ENCODE results near the gene AQP2.

DNA sequence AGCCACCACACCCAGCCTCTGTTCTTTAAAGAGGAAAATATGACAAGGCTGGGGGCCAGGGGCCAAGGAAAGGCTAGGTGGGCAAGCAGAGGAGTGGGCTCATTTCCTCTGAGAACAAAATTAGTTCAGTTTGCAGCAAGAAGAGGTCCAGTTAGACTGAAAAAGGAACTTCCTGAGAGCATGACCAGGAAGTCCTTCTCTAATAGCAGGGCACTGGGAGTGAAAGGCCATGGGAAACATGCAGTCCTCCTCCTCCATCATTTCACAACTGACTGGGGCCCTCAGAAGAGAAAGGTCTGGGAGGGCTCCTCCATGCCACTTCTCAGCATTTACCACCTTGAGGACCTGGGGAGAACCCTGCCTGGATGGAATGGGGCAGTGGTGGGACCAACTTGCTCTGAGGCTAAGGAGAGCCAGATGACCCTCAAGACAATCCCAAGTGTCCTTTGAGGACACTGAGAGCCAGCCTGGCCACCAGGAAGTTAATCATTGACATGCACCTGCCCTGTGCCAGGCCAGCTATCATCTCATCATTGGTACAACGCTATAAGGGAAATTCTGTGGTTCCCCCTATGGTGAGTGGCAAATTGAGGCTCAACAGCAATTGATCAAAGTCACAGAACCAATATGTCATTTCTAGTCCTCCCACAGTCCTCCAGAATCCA is 2.0 kb downstream of the AQP2 start:
- TF ChIP-seq, protein P1, sequence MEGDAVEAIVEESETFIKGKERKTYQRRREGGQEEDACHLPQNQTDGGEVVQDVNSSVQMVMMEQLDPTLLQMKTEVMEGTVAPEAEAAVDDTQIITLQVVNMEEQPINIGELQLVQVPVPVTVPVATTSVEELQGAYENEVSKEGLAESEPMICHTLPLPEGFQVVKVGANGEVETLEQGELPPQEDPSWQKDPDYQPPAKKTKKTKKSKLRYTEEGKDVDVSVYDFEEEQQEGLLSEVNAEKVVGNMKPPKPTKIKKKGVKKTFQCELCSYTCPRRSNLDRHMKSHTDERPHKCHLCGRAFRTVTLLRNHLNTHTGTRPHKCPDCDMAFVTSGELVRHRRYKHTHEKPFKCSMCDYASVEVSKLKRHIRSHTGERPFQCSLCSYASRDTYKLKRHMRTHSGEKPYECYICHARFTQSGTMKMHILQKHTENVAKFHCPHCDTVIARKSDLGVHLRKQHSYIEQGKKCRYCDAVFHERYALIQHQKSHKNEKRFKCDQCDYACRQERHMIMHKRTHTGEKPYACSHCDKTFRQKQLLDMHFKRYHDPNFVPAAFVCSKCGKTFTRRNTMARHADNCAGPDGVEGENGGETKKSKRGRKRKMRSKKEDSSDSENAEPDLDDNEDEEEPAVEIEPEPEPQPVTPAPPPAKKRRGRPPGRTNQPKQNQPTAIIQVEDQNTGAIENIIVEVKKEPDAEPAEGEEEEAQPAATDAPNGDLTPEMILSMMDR (IDR thresholded peaks at IDR 0.05; ENCODE audit: low read depth, low read length, poor library complexity, severe bottlenecking) = no peak
- TF ChIP-seq EZH2phosphoT487 (IDR thresholded peaks at IDR 0.05; ENCODE audit: borderline replicate concordance, low read length) = no peak
